ENCODE results near the gene SLC2A10. TPM values are rescaled to one million over a fixed set of nuclear protein-coding genes. Genes with fewer than 3 reads are reported as not detected.

SLC2A10 gene
- total RNA-seq, 1 donor from 2014 or later: 17.7 TPM

DNA sequence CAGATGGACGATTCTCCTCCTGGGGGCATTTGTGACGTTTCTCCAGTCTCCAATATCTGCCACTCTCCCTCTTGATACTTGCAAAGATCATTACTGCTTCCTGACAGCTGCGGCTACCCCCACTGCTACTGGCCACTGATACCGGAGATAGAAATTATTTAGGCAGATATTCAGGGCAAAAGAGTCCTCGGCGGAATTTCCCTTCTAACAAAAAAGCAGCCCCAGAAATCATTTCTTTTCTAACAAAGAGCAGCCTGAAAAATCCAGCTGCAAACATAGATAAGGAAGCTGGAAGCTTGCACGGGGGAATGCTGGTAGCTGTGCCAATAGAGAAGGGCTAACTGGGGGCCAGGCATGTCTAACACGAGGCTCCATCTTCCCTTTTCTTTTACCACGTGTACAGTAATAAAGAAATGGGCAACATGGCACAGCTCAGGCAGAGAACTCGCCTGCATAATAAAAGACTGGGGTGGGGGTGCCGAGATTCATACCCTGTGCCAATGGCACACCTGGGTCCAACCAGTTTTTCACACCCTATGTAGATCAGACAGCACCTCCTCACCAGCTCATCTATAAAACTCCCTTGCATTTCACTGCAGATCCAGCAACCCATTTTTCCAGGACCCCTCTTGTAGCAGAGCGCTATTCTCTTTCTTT is 26.3 kb upstream of the SLC2A10 start:
- peaks cover 20% of the 10 kb centered on the region for H3K36me3 ChIP-seq
- DNase-seq: no peak
- TF ChIP-seq, protein P1, sequence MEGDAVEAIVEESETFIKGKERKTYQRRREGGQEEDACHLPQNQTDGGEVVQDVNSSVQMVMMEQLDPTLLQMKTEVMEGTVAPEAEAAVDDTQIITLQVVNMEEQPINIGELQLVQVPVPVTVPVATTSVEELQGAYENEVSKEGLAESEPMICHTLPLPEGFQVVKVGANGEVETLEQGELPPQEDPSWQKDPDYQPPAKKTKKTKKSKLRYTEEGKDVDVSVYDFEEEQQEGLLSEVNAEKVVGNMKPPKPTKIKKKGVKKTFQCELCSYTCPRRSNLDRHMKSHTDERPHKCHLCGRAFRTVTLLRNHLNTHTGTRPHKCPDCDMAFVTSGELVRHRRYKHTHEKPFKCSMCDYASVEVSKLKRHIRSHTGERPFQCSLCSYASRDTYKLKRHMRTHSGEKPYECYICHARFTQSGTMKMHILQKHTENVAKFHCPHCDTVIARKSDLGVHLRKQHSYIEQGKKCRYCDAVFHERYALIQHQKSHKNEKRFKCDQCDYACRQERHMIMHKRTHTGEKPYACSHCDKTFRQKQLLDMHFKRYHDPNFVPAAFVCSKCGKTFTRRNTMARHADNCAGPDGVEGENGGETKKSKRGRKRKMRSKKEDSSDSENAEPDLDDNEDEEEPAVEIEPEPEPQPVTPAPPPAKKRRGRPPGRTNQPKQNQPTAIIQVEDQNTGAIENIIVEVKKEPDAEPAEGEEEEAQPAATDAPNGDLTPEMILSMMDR (IDR thresholded peaks at IDR 0.05): no peak
- H3K27ac ChIP-seq: no peak overlapping the region
- ATAC-seq: no peak
- peaks cover 37% of the 10 kb centered on the region for H3K4me1 ChIP-seq
- H3K4me3 ChIP-seq: peak overlapping the region; percentile 37
- no peaks in the 10 kb centered on the region for H3K27me3 ChIP-seq
- no peaks in the 10 kb centered on the region for H3K9me3 ChIP-seq
- intact Hi-C loops (cut with DNase I): no loop called here

DNA sequence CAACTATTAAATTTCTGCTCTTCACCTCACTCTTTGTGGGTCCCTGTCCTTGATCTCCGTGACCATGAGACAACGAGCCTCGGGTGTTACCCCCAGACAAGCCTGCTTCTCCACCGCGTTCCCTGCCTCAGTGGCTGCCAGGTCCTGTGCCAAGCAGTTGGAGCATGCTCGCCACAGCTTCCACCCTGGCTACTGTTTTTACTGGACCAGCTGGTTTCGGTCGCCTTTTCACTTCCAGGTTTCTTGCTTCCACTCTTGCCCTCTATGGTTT is 25.8 kb upstream of the SLC2A10 start:
- H3K4me3 ChIP-seq: peak overlapping the region; percentile 37
- H3K36me3 ChIP-seq: peaks cover 20% of the 10 kb centered on the region
- intact Hi-C loops (cut with DNase I): no loop called here
- no peaks in the 10 kb centered on the region for H3K9me3 ChIP-seq
- H3K27ac ChIP-seq: no peak overlapping the region
- no peak for DNase-seq
- peaks cover 41% of the 10 kb centered on the region for H3K4me1 ChIP-seq
- H3K27me3 ChIP-seq: no peaks in the 10 kb centered on the region
- TF ChIP-seq, protein P1 (IDR thresholded peaks at IDR 0.05): no peak
- ATAC-seq: no peak

DNA sequence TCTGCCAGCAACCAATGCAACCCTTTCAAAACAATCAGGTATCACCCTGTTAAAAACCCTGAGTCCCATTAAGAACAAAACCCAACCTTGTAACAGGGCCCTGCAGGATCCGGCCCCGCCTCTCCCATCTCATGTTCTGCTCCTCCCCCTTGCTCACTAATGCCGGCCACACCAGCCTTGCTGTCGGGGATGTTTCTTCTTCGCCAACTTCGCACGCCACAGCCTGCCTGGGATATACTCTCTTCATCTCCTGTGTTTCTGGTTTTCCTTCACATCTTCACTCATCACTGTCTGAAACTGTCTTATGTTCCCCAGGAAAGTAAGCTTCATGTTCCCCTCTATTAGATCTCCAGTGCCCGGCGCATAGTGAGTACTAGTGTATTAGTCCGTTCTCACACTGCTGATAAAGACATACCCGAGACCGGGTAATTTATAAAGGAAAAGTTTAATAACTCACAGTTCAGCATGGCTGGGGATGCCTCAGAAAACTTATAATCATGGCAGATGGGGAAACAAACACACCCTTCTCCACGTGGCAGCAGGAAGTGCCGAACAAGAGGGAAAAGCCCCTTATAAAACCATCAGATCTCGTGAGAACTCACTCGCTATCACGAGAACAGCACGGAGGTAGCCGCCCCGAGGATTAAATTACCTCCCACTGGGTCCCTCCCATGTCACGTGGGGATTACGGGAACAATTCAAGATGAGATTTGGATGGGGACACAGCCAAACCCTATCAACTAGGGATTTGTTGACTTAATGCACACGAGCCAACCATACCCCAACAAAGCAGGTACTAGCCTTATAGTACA is 25.3 kb upstream of the SLC2A10 start:
- TF ChIP-seq, protein P1 (IDR thresholded peaks at IDR 0.05): no peak
- peak; percentile 75 for DNase-seq
- Histone ChIP-seq H3K4me1 (peaks cover 42% of the 10 kb centered on the region), H3K4me3 (peak overlapping the region; percentile 37), H3K9me3 (no peaks in the 10 kb centered on the region), H3K36me3 (peaks cover 20% of the 10 kb centered on the region), H3K27ac (peak overlapping the region; percentile 6), H3K27me3 (no peaks in the 10 kb centered on the region)
- intact Hi-C loops (cut with DNase I): no loop called here
- ATAC-seq: peak; percentile 73

DNA sequence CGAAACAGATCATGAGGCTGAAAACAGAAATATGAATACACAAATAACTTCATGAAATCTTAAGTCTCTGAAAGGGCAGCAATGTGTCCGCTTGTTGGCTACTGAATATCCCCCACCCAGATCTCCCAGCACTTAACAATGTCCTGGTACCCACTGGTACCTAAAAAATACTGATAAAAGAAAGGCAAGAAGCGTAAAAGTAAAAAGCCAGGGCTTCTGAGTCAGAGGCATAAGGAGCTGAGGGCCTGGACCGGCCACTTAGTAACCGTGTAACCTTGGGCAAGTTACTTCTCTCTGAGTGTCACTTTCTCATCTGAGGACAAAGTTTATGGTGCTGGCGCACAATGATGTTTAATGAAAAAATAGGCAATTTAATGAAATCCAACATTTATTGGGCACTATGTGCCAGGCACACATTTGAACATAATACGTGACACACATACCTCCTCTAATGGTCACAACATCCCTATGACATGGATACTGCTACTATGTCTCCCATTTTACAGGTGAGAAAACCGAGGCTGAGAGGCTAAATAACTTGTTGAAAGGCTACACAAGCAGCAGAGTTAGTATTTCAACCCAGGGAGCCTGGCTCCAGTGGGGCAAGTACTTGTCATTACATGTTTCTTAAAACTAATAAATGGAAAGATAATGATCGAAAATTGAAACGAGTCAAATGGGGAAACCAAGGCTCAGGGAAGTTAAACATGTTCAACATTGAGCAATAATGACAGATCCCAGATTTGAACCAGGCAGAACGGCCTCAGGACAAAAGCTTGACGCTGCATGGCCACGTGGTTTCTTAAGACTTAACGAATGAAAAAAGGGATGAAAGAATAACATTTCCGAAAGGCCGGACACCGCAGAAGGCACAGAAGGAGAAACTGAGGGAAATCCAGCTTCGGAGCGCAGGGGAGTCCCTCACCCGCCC is 21.0 kb upstream of the SLC2A10 start:
- DNase-seq: no peak
- intact Hi-C loops (cut with DNase I): no loop called here
- Histone ChIP-seq H3K36me3 (peaks cover 20% of the 10 kb centered on the region), H3K27ac (peak overlapping the region; percentile 97), H3K4me1 (peaks cover 33% of the 10 kb centered on the region), H3K27me3 (no peaks in the 10 kb centered on the region), H3K4me3 (peak overlapping the region; percentile 94), H3K9me3 (no peaks in the 10 kb centered on the region)
- TF ChIP-seq, protein P1 (IDR thresholded peaks at IDR 0.05): no peak
- ATAC-seq: no peak

DNA sequence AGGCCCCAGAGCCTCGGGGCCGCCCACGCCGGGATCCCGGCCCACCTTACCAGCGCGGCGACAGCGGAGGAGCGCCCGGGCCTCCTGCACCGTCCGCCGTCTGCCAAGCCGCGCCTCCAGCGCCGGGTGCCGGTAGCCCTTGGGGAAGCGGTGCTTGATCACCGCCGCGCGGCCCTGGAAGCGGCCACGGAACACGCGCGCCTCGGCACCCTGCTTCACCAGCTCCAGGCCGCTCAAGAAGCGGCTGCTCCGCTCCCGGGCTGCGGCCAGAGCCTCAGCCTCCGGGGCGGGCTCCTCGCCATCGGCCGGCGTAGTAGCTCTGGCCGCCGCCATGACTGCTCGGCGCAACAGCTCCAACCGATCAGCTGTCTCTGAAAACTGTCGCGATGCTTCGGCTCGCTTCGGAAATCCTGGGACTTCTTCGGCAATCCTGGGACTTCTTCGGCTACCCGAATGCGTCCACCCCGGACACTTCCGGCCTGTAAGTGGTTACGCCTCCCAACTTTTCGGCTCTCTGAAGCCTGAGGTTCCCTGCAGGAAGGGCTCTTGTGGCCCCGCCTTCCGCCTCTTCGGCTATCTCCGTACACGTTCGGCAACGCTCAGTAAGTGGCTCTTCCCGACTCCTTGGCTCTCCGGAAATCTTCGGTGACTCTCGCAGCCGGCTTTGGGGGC is 20.2 kb upstream of the SLC2A10 start, which contains the start of gene TP53RK:
TP53RK (minus strand) TSS at position 363 of the 672 bp plus-strand sequence; CDS start at position 333, 30 bp downstream.
- Histone ChIP-seq H3K4me3 (peak within 1 kb of the TSS; percentile 94), H3K4me1 (peaks cover 28% of the 10 kb centered on the region), H3K27me3 (no peaks in the 10 kb centered on the region), H3K36me3 (peaks cover 20% of the 10 kb centered on the region), H3K9me3 (no peaks in the 10 kb centered on the region), H3K27ac (peak within 1 kb of the TSS; percentile 97)
- TF ChIP-seq, protein P1 (IDR thresholded peaks at IDR 0.05): peak; percentile 31
- DNase-seq (peak; percentile 99), ATAC-seq (peak; percentile 99)
- intact Hi-C loops (cut with DNase I): no loop called here
